K562 (cell line): ENCODE data around the gene SLC26A1. TPM values are rescaled to one million over a fixed set of nuclear protein-coding genes. Genes with fewer than 3 reads are reported as not detected.
A peak's percentile ranks its signal among the peaks of the same experiment; 100 is the strongest.

Source experiments
- DPF2 ChIP-seq: fragments of 450-650 bp; IDR thresholded peaks from 2 replicates; pipeline ENCODE4 v1.6.1; 2016
- E2F6 ChIP-seq, 2 experiments: IDR thresholded peaks; 2 replicates each; pipeline ENCODE4 v1.6.1; 2011; ENCODE audit warnings: borderline replicate concordance in 1 of 2, control low read depth in 1 of 2, low read depth in 1 of 2, low read length in 1 of 2, mild to moderate bottlenecking in 1 of 2, mixed read lengths in 1 of 2, moderate library complexity in 1 of 2; ENCODE audit not compliant: insufficient read depth in 1 of 2, insufficient read length in 1 of 2, poor library complexity in 1 of 2, severe bottlenecking in 1 of 2; ENCODE audit errors: extremely low read depth in 1 of 2
- E2F8 ChIP-seq: fragments of 450-650 bp; IDR thresholded peaks from 2 replicates; pipeline ENCODE4 v1.7.1; 2018; ENCODE audit warnings: mild to moderate bottlenecking, low read depth; ENCODE audit not compliant: partially characterized antibody
- KLF1 ChIP-seq: fragments of 450-650 bp; IDR thresholded peaks from 2 replicates; pipeline ENCODE4 v1.6.1; 2016; ENCODE audit warnings: missing genetic modification characterization, missing compliant biosample characterization
- RBFOX2 ChIP-seq: fragments of 200-400 bp; formaldehyde crosslinking; IDR thresholded peaks from 2 replicates; pipeline ENCODE4 v1.6.1; 2017; ENCODE audit warnings: low read depth, mild to moderate bottlenecking, low read length, moderate library complexity
- SMARCB1 ChIP-seq: IDR thresholded peaks from 2 replicates; pipeline ENCODE4 v1.6.1; 2011; ENCODE audit warnings: improper control_type of control experiment, low read depth; ENCODE audit not compliant: insufficient read length
- ZEB2 ChIP-seq: fragments of 450-650 bp; IDR thresholded peaks from 2 replicates; pipeline ENCODE4 v1.6.1; 2016
- polyA plus RNA-seq, 8 experiments: library from polyadenylated mRNA; depleted of rRNA in 4 of 8; stranded (reverse) in 5 of 8; unstranded in 3 of 8; fragments of >200 nt; fragmentation: Nextera tagmentation in 2 of 8; fragmentation: Illumina TruSeq in 1 of 8; extraction: Ambion mirVana in 2 of 8; extraction: Trizol in 1 of 8; gene quantifications; 2 replicates each; pipeline versions ENCODE4 v1.2.1 to v1.2.3, GENCODE V29; 2011 to 2014; ENCODE audit warnings: inconsistent platforms in 1 of 8, missing spikeins in 1 of 8
- total RNA-seq, 7 experiments: library from RNA; depleted of rRNA in 6 of 7; stranded (reverse); fragments of >200 nt in 6 of 7; fragmentation: Illumina TruSeq in 2 of 7; extraction: Trizol in 2 of 7; gene quantifications; 2 replicates each; pipeline versions ENCODE4 v1.2.1 to v1.2.3, GENCODE V29; 2011 to 2021; ENCODE audit warnings: low replicate concordance in 1 of 7
- TF ChIP-seq, protein P1 (sequence below): sonication (generic); formaldehyde crosslinking; IDR thresholded peaks from 2 replicates; pipeline ENCODE4 v1.8.1; 2023; ENCODE audit warnings: mild to moderate bottlenecking, missing genetic modification reagents
- TF ChIP-seq, protein P2 (sequence below): IDR thresholded peaks from 2 replicates; pipeline ENCODE4 v1.6.1; 2011; ENCODE audit not compliant: insufficient read length; ENCODE audit errors: extremely low read depth
- TF ChIP-seq, protein P3 (sequence below), 2 experiments: fragments of 200-800 bp in 1 of 2; sonication (Bioruptor generic) in 1 of 2; sonication (generic) in 1 of 2; formaldehyde crosslinking in 1 of 2; IDR thresholded peaks in 1 of 2; conservative IDR thresholded peaks in 1 of 2; 2 replicates each; pipeline versions ENCODE4 v1.5.0 to v1.6.1; 2016 to 2020; ENCODE audit warnings: missing compliant biosample characterization in 1 of 2, missing genetic modification characterization in 1 of 2, missing genetic modification reagents in 1 of 2
- TF ChIP-seq, protein P4 (sequence below), 2 experiments: fragments of 450-650 bp in 1 of 2; IDR thresholded peaks; 2 replicates each; pipeline ENCODE4 v1.6.1; 2011 to 2017; ENCODE audit warnings: low read depth in 2 of 2, antibody characterized with exemption in 1 of 2, borderline replicate concordance in 1 of 2, low read length in 1 of 2, mild to moderate bottlenecking in 1 of 2, mixed read lengths in 1 of 2; ENCODE audit not compliant: control insufficient read depth in 1 of 2

The SLC26A1 gene
- total and polyA plus RNA-seq, 9 of the 15 experiments (the other 6 are each of a cell fraction or from before 2014, with no cell fraction given) = 0.11 to 4.2 (median 0.95) TPM

DNA sequence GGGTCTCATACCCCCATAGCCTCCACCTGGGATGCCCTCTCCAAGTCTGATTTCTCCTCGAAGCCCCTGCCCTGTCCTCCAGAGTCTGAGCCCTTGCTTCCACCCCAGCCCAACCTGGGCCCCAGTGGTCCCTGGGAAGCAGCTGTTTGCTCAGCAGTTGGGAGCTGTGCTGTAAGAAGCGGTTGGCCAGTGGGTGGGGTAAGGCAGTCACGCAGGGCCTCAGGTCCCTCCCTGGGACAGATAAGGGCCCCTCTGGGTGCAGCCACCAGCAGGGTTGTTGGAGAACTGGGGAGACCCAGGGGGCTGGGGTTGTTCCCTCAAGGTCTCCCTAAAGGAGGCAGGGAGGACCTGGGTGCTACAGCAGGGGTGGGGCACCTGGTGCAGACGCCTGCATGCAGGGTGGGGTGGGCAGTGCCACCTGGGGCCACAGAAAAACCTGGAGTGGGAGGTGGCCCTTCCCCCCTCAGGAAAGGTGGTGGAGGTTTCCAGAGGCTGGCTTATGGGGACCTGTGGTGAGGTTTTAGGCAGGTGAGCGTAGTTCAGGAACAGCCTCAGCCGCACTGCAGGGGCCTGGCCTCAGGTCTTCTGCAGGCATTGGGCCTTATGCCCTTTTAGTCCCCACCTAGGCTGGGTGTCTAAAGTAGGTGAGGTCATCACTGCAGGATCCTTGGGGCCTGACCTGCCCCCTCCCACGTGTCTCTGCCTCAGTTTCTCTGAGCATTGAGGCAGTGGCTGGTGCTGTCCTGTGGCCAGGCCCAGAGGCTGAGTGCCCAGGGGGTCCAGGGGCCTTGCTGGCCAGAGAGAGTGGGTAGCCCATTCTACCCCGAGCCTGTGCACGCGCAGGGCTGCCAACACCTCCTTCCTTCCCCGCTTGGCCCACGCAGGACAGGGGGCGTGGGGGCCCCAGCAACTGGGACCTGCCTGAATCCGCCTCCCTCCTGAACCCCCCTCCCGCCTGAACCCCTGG lies 3.1 kb upstream of the SLC26A1 start (continued):
- TF ChIP-seq, protein P1, sequence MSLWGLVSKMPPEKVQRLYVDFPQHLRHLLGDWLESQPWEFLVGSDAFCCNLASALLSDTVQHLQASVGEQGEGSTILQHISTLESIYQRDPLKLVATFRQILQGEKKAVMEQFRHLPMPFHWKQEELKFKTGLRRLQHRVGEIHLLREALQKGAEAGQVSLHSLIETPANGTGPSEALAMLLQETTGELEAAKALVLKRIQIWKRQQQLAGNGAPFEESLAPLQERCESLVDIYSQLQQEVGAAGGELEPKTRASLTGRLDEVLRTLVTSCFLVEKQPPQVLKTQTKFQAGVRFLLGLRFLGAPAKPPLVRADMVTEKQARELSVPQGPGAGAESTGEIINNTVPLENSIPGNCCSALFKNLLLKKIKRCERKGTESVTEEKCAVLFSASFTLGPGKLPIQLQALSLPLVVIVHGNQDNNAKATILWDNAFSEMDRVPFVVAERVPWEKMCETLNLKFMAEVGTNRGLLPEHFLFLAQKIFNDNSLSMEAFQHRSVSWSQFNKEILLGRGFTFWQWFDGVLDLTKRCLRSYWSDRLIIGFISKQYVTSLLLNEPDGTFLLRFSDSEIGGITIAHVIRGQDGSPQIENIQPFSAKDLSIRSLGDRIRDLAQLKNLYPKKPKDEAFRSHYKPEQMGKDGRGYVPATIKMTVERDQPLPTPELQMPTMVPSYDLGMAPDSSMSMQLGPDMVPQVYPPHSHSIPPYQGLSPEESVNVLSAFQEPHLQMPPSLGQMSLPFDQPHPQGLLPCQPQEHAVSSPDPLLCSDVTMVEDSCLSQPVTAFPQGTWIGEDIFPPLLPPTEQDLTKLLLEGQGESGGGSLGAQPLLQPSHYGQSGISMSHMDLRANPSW (CRISPR knock-in tag) = no peak
- peak; percentile 49 for TF ChIP-seq DPF2
- TF ChIP-seq KLF1 (tag) = no peak
- no peak for TF ChIP-seq E2F8
- peak in 1 of 2 experiments; percentile 28 for TF ChIP-seq E2F6 (IDR thresholded peaks at IDR 0.05; ENCODE audit: borderline replicate concordance in 1 of 2, extremely low read depth in 1 of 2, insufficient read depth in 1 of 2, insufficient read length in 1 of 2, low read depth in 1 of 2, low read length in 1 of 2, poor library complexity in 1 of 2, severe bottlenecking in 1 of 2)
- peak; percentile 58 for TF ChIP-seq RBFOX2
- TF ChIP-seq, protein P2, sequence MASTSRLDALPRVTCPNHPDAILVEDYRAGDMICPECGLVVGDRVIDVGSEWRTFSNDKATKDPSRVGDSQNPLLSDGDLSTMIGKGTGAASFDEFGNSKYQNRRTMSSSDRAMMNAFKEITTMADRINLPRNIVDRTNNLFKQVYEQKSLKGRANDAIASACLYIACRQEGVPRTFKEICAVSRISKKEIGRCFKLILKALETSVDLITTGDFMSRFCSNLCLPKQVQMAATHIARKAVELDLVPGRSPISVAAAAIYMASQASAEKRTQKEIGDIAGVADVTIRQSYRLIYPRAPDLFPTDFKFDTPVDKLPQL = no peak
- peak; percentile 58; the same call in 1 of the 2 replicates for TF ChIP-seq ZEB2
- TF ChIP-seq, protein P3, sequence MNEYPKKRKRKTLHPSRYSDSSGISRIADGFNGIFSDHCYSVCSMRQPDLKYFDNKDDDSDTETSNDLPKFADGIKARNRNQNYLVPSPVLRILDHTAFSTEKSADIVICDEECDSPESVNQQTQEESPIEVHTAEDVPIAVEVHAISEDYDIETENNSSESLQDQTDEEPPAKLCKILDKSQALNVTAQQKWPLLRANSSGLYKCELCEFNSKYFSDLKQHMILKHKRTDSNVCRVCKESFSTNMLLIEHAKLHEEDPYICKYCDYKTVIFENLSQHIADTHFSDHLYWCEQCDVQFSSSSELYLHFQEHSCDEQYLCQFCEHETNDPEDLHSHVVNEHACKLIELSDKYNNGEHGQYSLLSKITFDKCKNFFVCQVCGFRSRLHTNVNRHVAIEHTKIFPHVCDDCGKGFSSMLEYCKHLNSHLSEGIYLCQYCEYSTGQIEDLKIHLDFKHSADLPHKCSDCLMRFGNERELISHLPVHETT (CRISPR knock-in tag; conservative IDR thresholded peaks at IDR 0.05 in 1 of 2, IDR thresholded peaks at IDR 0.05 in 1 of 2) = peak in 1 of 2 experiments; percentile 76; a peak in 2 of 4 replicates
- no peak for TF ChIP-seq SMARCB1
- TF ChIP-seq, protein P4, sequence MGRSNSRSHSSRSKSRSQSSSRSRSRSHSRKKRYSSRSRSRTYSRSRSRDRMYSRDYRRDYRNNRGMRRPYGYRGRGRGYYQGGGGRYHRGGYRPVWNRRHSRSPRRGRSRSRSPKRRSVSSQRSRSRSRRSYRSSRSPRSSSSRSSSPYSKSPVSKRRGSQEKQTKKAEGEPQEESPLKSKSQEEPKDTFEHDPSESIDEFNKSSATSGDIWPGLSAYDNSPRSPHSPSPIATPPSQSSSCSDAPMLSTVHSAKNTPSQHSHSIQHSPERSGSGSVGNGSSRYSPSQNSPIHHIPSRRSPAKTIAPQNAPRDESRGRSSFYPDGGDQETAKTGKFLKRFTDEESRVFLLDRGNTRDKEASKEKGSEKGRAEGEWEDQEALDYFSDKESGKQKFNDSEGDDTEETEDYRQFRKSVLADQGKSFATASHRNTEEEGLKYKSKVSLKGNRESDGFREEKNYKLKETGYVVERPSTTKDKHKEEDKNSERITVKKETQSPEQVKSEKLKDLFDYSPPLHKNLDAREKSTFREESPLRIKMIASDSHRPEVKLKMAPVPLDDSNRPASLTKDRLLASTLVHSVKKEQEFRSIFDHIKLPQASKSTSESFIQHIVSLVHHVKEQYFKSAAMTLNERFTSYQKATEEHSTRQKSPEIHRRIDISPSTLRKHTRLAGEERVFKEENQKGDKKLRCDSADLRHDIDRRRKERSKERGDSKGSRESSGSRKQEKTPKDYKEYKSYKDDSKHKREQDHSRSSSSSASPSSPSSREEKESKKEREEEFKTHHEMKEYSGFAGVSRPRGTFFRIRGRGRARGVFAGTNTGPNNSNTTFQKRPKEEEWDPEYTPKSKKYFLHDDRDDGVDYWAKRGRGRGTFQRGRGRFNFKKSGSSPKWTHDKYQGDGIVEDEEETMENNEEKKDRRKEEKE (IDR thresholded peaks at IDR 0.05; ENCODE audit: borderline replicate concordance in 1 of 2, control insufficient read depth in 1 of 2, low read depth in 2 of 2, low read length in 1 of 2) = peak in 1 of 2 experiments; percentile 73; a peak in 1 of 4 replicates
